GM13977 (cell line): ENCODE results near the gene P2RX1.
A peak's percentile ranks its signal among the peaks of the same experiment; 100 is the strongest.

Experiments
- DNase-seq: peaks from one replicate; pipeline ENCODE4 v3.0.0; 2012; ENCODE audit warnings: low spot score
- in situ Hi-C: fragments of 300-500 bp; cut with MboI; formaldehyde crosslinking; loops from one replicate; pipeline ENCODE4 v1.12.0; 2022; ENCODE audit warnings: low sequenced_read_pairs, low pct_unique_long_range_greater_than_20kb, mixed read lengths, inconsistent platforms; ENCODE audit not compliant: unreplicated experiment
- TF ChIP-seq, protein P1 (sequence below): IDR thresholded peaks from 2 replicates; pipeline ENCODE4 v1.5.1; 2012; ENCODE audit warnings: mild to moderate bottlenecking, control low read depth; ENCODE audit not compliant: insufficient read depth; ENCODE audit errors: extremely low read depth, missing control alignments

P2RX1 gene

DNA sequence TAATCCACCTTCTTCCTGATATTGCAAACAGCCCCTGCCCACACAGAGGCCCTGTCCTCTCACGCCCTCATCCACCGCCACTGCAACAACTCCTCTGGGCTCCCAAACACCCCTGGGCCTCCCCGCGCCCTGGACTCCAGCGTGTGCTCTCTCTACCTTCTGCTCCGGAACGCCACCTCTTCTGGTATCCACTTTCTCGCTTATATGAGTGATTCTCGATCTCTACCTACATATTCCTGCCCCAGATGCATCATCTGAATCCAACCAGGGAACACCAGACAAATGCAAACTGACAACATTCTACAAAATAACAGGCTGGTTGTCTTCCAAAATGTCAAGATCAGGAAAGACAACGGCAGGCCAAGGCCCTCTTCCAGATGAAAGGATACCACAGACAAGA is 42.4 kb downstream of the P2RX1 start:
- TF ChIP-seq, protein P1, sequence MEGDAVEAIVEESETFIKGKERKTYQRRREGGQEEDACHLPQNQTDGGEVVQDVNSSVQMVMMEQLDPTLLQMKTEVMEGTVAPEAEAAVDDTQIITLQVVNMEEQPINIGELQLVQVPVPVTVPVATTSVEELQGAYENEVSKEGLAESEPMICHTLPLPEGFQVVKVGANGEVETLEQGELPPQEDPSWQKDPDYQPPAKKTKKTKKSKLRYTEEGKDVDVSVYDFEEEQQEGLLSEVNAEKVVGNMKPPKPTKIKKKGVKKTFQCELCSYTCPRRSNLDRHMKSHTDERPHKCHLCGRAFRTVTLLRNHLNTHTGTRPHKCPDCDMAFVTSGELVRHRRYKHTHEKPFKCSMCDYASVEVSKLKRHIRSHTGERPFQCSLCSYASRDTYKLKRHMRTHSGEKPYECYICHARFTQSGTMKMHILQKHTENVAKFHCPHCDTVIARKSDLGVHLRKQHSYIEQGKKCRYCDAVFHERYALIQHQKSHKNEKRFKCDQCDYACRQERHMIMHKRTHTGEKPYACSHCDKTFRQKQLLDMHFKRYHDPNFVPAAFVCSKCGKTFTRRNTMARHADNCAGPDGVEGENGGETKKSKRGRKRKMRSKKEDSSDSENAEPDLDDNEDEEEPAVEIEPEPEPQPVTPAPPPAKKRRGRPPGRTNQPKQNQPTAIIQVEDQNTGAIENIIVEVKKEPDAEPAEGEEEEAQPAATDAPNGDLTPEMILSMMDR: no peak

DNA sequence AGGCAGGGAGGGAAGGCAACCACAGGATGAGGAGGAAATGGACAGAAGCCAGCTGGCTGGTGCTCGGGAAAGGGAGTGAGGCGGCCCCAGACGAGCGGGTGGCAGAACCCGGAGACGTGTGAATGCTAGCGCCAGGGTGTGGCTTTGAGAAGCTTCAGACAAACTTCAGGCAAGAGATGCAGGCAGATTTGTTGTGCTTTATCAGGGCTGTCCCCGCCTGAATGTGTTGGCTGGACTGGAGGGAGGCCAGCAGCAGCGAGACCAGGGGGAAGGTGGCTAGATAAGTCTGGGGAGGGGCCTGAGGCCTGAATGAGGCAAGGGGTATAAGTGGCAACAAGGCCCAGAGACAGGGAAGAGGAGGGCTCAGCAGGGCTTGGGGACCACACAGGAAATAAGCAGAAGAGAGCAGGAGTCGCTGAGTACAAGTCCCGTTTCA is 45.4 kb downstream of the P2RX1 start:
- in situ Hi-C loops: no loop called here
- peak; percentile 70 for DNase-seq
- TF ChIP-seq, protein P1: no peak

More for the DNA sequence above, 42.4 kb downstream of the P2RX1 start:
- in situ Hi-C loops: no loop called here
- DNase-seq: no peak

DNA sequence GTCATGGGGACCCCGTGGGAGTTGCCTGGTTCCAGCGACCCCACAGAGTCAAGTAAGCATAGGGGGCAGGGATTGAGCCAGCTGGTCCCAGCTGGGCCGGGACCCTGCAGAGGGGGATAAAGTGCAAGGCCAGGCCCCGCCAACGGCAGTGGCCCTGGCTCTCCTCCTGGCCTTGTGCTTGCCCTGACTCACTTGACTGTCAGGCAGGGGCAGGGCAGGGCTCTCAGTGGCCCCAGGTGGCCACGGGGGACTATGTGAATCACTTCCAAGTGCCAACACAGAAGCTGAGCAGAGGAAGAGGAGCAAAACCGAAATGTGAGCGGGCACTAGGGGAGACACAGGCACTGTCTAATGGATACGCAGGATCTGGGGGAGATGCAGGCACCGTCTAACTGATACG is 48.7 kb downstream of the P2RX1 start:
- in situ Hi-C loops: no loop called here
- TF ChIP-seq, protein P1: no peak
- no peak for DNase-seq

DNA sequence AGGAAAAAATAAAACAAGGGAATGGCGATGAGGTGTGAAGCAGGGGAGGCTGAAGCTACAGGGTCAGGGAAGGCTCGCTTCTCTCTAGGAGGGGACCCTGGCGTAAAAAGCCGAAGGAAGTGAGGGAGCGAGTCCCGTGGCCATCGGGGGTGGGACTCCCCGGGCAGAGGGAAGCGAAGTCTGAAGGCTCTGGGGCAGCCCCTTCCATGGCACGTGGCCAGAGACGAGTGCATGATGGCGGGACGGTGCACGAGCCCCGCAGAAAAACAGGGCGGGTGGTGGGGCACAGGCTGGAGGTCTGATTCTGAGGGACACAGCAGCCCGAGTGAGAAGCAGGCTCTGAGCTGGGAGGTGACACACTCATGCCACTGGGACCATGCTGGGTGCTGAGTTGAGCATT is 49.2 kb downstream of the P2RX1 start:
- in situ Hi-C loops: no loop called here
- no peak for DNase-seq
- TF ChIP-seq, protein P1: no peak

DNA sequence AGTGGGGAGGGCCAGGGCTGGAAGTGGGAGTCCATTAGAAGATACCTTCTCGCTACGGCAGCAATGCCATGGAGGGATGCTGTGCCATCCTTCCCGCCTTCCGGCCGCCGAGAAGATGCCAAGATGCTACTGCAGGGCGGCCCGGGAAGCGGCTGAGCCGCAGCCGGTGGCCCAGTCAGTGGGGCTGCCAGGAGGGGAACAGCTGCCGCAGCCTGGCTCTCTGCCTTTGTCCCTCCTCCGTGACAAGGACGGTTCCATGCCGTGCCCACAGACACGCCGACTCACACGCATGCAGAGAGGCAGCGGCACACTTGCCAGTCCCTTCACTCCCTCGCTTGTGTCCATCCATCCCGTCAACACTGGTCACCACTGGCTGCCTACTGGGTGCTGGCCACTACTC is 50.0 kb downstream of the P2RX1 start:
- DNase-seq: no peak
- in situ Hi-C loops: no loop called here
- TF ChIP-seq, protein P1: no peak

DNA sequence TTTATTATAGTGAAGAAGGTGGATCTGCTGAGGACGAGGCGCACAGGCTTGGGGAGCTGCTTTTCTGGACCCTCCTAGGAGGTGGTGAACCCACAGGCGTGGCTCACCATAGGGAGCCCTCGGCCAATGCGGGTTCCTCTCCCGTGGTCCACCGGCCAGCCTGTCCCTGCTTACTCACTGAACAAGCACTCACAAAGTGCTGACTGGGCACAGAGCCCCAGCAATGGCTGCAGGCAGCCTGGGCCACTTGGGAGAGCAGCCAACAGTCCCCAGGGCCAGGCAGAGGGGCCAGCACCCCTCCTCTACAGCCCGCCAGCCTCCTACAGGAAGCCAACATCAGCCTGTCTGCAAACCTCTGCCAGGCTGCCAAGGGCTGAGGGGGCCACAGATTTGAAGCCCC is 51.1 kb downstream of the P2RX1 start:
- DNase-seq: no peak
- in situ Hi-C loops: no loop called here
- TF ChIP-seq, protein P1: no peak

DNA sequence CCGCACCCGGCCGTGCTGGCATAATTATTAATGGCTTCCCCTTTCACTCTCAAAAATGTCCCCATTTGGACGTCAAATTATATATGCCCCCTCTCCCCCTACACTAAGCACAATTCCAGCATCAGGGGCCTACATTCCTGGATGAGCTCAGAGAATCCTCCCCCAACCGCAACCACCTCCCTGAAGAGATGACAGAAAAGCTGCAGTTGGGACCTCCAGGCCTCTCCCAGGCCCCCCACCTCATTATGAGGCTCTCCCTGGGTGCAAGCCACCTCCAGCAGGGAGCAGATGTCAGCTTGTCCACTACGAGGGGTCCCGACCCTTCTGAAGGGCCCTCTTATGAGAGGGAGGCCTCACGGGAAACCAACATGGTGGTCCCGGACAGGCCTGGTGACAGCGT is 51.7 kb downstream of the P2RX1 start:
- in situ Hi-C loops: no loop called here
- TF ChIP-seq, protein P1: no peak
- DNase-seq: no peak
